HG03558 (cell line): ENCODE data around the gene WDR86.

Experiments
- ATAC-seq: cut with Tn5 transposase; IDR thresholded peaks from one replicate; pipeline ENCODE4 v1.9.1; 2021; ENCODE audit warnings: moderate number of reproducible peaks; ENCODE audit not compliant: unreplicated experiment; ENCODE audit errors: extremely low read depth

Gene WDR86

GRCh38 chr7:151381348-151382078 lies 28.3 kb downstream of the WDR86 start:
- ATAC-seq, result no peak

GRCh38 chr7:151381098-151381347 lies 28.8 kb downstream of the WDR86 start:
- no peak for ATAC-seq

- ATAC-seq, result no peak
Measured at GRCh38 chr7:151380199-151381097, 29.4 kb downstream of the WDR86 start.

- no peak for ATAC-seq
Measured at GRCh38 chr7:151379534-151380198, 30.2 kb downstream of the WDR86 start.

GRCh38 chr7:151379193-151379520 lies 30.7 kb downstream of the WDR86 start:
- no peak for ATAC-seq

GRCh38 chr7:151378496-151379192 lies 31.2 kb downstream of the WDR86 start:
- no peak for ATAC-seq

GRCh38 chr7:151378011-151378410 lies 31.8 kb downstream of the WDR86 start:
- ATAC-seq, result no peak

- ATAC-seq, result no peak
Measured at GRCh38 chr7:151377406-151377805, 32.4 kb downstream of the WDR86 start.

- no peak for ATAC-seq
Measured at GRCh38 chr7:151376218-151376902, 33.5 kb downstream of the WDR86 start.

- ATAC-seq, result no peak
Measured at GRCh38 chr7:151375530-151376217, 34.2 kb downstream of the WDR86 start.

GRCh38 chr7:151374726-151375125 lies 35.1 kb downstream of the WDR86 start:
- ATAC-seq, result no peak

- no peak for ATAC-seq
Measured at GRCh38 chr7:151374139-151374538, 35.7 kb downstream of the WDR86 start.

- ATAC-seq, result no peak
Measured at GRCh38 chr7:151373599-151373998, 36.2 kb downstream of the WDR86 start.

GRCh38 chr7:151372612-151373265 lies 37.1 kb downstream of the WDR86 start:
- no peak for ATAC-seq

- ATAC-seq, result no peak
Measured at GRCh38 chr7:151371266-151371665, 38.6 kb downstream of the WDR86 start.

- ATAC-seq, result peak; percentile 91
Measured at GRCh38 chr7:151368136-151368571, 41.7 kb downstream of the WDR86 start.

- no peak for ATAC-seq
Measured at GRCh38 chr7:151367284-151367683, 42.6 kb downstream of the WDR86 start.

GRCh38 chr7:151366880-151367222 lies 43.0 kb downstream of the WDR86 start:
- no peak for ATAC-seq
